D341Med (cell line): Measurements from ENCODE around the gene SF1.
"Not testable (repeated sequence)": the region's sequence is repeated elsewhere in the genome, so short reads cannot be mapped to it uniquely, and the experiment has no call there.

Source experiments
- DNase-seq: peaks from one replicate; pipeline ENCODE4 v3.0.0; 2012; ENCODE audit warnings: low spot score

The SF1 gene, protein sequence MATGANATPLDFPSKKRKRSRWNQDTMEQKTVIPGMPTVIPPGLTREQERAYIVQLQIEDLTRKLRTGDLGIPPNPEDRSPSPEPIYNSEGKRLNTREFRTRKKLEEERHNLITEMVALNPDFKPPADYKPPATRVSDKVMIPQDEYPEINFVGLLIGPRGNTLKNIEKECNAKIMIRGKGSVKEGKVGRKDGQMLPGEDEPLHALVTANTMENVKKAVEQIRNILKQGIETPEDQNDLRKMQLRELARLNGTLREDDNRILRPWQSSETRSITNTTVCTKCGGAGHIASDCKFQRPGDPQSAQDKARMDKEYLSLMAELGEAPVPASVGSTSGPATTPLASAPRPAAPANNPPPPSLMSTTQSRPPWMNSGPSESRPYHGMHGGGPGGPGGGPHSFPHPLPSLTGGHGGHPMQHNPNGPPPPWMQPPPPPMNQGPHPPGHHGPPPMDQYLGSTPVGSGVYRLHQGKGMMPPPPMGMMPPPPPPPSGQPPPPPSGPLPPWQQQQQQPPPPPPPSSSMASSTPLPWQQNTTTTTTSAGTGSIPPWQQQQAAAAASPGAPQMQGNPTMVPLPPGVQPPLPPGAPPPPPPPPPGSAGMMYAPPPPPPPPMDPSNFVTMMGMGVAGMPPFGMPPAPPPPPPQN

DNA sequence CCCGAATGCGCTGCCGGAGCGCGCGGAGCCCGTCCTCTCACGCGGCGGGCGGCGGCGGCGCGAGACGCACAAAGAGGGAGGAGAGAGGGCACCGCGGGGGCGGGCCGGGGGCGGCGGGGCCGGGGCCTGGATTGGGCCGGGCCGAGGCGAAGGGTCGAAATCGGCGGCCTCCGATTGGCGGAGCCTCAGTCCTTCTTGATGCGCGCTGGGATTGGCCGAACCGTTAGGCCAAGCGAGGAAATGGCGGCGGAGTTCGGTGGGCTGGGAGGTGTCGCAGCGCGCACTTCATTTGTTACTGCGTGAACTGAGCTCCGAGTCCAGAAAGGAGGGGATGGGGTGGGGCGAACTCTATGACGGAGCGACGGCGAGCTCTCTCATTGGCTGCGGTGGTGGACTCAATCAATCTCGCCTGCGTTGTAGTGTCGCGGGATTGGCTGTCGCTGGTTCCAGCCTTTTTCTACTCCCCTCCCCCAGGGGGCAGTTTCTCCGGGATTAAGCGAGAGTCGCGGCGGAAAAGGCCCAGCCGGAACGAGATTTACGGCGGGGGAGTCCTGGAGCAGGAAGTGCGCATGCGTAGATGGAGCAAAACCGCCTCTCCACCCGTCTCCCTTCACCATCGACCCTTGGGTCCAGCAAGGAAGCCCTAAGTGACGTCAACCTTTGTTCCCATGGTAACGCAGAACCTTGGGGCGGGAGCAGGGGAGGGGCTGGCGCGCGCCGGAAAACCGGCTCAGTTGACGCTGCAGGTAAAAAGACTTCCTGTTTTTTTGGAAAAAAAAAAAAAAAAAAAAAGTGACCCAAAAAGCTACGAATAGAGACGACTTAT is at the start of gene SF1:
Gene SF1 (minus strand): TSS at position 70 of the 826 bp plus-strand sequence. CDS start 150 bp downstream, outside the sequence.
- DNase-seq = peak; percentile 94

- DNase-seq = no peak
These were observed 49.1 kb upstream of the SF1 start for GRCh38 chr11:64827451-64827839.

DNA sequence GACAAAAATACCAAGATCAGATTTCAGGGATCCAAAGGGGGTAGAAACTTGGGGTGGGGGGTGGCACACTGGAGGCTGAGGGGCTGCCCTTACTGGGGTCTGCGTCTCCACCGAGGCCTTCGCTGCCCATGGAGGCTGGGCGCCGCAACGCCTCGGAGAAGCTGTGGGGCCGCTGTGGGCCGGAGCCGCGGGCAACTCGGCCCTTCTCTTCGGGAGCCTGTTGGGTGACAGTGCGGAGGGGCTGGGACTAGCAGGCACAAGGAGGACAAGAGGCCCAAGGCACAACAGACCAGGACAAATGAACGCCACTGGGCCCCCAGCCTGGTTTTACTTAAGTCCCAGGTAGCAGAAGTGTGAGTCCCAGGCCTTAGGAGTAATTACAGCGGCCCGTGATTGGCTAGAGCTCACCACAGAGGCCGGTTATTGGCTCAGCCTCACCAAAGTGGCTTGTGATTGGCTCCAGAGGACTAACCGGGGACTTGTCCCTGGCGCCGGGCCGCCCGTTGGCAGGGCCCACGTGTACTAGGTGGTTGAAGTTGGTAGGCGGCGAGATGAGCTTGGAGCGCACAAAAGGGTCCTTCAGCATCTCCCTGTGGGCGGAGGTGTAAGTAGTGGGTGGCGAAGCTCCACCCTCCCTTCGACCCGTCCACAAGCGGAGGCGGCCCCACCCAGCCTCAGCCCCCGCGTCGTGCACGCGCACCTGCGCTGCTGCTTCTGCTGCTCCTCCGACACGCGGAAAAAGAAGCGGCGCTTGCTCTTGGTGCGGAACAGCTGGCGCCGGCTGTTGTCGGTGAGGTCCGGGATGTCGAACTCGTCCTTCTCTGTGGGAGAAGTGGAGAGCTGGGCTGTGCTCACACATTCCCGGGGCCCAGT is 48.5 kb upstream of the SF1 start:
- no peak for DNase-seq

DNA sequence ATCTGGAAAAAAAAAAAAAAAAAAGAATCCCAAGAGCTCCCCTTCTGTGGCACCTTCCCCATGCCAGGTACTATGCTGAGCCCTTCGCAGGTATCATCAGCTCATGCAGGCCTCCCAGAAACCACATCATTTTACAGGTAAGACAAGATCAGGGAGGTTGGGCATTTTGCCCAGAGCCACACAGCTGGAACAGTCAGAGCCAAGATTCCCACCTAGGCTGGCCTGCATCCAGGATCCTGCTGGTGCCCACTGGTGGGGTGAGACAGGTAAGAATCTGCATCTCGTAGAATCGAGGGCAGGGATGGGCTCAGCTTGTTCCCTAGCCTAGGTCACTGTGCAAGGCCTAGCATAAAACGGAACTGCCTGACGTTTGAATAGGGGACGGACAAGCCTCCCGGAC is 47.7 kb upstream of the SF1 start:
- no peak for DNase-seq

- DNase-seq = no peak
These were observed 45.3 kb upstream of the SF1 start for GRCh38 chr11:64823568-64824119.

DNA sequence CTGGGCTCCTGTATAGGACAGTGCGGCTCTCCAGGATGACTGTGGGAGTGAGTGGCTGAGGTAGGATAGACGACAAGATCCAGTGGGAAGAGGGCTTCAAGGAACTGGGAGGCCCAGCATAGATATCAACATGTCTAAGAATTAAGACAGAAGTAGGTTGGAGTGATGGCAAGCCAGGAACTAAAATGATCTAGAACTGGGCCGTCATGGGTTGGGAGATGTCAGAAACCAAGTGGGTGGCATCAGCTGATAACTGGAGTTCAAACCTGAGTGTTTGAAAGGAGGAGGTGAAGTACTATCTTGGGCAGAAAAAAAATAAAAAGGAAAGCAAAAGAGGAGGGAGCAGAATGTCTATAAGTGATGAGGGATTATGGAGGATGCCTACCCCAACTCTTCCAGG is 39.1 kb upstream of the SF1 start:
- DNase-seq = no peak

DNA sequence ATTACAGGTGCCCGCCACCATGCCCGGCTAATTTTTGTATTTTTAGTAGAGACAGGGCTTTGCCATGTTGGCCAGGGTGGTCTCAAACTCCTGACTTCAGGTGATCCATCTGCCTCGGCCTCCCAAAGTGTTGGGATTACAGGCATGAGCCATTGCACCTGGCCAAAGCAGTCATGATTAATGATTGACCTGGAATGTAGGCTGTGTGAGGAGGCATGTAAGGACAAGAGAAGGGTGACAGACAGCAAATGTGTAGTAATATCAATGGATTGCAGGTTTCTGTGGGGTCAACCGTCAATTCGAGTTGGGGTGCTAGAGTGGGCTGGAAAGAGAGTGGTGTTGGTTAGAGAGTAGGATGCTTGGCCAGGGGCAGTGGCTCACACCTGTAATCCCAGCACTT is 37.1 kb upstream of the SF1 start:
- DNase-seq = not testable (repeated sequence)

DNA sequence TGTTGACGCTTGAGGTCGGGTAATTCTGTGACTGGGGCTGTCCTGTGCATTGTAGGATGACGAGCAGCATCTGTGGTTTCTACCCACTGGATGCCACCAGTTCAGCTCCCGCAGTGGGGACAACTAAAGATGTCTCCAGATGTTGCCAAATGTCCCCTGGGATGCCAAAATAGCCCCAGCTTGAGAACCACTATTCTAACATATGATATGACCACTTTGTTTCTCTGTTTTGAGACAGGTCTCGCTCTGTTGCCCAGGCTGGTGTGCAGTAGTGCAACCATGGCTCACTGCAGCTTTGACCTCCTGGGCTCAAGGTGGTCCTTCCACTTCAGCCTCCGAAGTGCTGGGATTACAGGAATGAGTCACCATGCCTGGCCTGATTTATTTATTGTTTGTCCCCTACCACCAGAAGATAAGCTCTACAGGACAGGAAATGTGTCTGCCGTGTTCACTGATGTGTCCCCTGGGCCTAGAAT is 36.4 kb upstream of the SF1 start:
- no peak for DNase-seq

GRCh38 chr11:64813826-64814225 is 35.5 kb upstream of the SF1 start:
- DNase-seq = no peak

- no peak for DNase-seq
These were observed 32.5 kb upstream of the SF1 start for GRCh38 chr11:64810891-64811272.

DNA sequence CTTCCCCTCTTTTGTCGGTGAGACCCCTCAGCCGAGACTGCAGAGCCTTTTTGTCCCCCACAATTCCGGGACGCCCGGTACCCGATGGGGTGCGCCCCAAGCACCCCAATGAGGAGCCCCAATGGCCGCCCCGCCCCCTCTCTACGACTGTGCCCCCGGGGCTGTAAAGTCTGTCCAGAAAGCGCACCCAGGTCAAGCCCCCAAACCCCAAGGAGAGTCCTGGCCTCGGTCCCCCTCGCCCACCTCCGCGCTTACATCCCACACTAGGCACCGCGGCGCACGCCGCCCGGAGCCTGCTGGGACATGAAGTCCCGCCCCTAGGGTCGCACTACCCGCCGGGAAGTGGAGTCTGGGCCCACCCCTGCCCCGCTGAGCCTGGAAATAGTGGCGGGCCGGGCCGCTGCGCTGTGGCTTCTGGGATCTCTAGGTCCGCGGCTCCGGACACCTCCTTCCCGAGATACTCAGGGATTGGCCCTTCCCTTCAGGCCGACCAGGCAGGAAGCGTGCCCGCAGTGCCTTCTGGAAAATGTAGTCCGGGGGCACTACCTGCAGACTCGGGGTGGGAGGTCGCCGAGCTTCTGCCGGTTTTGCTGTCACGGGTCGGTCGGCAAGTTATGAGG is 32.0 kb upstream of the SF1 start, which contains the start of gene MEN1:
Gene MEN1 (minus strand): TSS at position 281 of the 620 bp plus-strand sequence. CDS start 442 bp downstream, outside the sequence.
- DNase-seq = peak; percentile 96

DNA sequence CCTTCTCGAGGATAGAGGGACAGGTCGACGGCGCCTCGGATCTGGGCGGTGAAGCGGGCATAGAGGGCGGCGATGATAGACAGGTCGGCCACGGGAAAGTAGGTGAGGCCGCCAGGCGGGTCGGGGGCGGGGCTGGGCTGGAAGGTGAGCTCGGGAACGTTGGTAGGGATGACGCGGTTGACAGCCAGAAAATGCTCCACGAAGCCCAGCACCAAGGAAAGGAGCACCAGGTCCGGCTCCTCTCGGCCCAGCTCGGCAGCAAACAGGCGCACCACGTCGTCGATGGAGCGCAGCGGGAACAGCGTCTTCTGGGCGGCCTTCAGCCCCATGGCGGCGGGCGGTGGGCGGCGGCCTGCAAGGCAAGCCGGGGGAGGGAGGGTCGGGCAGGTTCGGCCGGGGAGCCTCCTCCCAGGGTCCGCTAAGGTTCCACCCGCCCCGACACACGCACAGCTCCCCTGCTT is 31.5 kb upstream of the SF1 start:
- peak; percentile 69 for DNase-seq

GRCh38 chr11:64805481-64805880 is 27.1 kb upstream of the SF1 start:
- no peak for DNase-seq

DNA sequence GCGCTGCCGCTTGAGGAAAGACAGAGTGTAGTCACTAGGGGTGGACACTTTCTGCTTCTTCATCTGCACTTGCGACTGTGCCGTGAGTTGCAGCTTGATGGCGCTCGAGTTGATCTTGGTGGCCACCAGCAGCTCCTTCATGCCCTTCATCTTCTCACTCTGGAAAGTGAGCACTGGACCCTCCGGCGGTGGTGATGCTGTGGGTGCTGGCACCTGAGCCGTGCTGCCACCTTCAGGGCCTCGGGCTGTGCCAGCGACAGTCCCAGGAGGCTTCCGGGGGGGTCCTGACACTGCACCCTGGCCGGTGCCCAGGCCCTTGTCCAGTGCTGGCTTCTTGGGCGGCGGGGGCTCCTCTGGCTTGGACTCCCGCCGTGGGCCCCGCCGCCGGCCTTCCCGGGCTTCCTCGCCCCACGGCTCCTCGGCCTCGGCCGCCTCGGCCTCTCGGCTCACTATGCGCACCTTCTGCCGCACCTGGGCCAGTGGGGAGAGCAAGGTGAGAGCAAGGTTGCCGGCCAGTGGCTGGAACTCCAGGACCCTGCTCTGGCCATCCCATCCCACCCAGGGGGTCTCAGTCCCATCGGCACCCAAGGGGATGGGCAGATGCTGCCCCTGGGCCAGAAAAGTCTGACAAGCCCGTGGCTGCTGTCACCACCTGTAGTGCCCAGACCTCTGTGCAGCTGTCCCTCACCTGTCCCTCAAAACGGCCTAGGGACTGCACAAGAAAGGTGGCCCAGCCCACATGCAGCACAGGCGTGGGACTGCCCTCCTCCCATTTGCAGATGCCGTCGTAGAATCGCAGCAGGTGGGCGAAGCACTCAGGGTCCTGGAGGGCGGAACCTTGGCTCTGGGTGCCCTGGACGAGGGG is 26.2 kb upstream of the SF1 start:
- DNase-seq = no peak

DNA sequence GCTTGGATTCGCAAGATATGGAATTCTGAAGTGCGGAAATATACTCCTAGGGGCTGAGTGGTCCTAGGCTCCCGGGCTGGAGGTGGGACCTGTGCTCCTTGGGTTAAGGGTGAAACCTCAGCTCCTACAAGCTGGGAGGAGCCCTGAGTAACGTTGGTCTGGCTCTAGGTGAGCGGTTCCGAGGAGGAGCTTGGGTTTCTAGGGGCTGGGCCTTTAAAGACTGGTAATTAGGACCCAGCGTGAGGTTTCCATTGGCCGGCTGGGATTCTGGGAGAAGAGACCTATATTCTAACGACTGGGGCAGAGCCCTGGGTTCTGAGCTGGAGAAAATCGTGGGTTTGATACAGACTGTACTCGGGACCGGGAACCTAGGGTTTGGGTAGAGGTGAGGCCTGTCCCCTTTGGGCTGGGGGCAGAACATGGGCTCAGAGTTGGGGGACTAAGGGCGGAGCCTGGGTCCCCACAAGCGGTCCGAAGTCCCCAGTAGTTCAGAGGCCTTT is 25.6 kb upstream of the SF1 start:
- DNase-seq = no peak

DNA sequence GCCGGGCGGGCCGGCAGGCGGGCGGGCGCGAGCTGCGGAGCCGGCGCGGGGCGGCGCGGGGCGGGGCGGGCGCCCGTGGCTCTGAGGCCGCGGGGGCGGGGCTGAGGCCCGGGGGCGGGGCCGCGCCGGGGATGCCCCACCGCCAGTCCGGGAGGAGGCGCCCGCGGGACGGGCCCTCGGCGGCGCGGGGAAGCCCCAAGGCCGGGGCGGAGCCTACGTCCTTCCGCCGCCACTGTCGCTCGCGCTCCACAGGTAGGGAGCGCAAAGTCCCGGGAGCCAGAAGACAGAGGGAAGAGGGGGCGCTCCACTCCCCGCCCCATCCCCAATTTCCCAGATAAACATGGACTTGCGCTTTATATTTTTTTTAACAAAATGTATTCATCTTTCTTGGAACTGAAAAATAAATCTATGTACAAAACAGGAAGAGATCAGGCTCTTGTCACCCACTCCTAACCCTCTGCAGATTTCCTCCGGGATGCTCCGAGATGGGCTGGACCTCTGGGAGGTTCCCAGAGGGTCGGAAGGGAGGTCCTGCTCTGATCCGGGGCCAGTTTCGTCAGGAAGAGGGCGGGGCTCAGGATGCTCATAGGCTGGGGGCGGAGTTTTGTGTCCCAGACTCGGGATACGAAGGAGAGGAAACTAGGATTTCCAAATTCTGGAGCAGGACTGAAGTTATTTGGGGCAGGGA is 25.0 kb upstream of the SF1 start, which contains the start of gene MAP4K2:
Gene MAP4K2 (minus strand): TSS at position 57 of the 688 bp plus-strand sequence. CDS start 65 bp downstream, outside the sequence.
- DNase-seq = peak; percentile 98

GRCh38 chr11:64802370-64803157 is 24.2 kb upstream of the SF1 start:
- DNase-seq = no peak
